ENCODE data around the gene DNASE2.

GRCh38 chr19:12922959-12923358 lies 41.7 kb upstream of the DNASE2 start:
- TF ChIP-seq POLR2AphosphoS5 (IDR thresholded peaks at IDR 0.05; ENCODE audit: low read depth, low read length) (no peak), CTCF (IDR thresholded peaks at IDR 0.05) (no peak), TCF7L2 (IDR thresholded peaks at IDR 0.05; ENCODE audit: low read depth, low read length) (no peak), REST (IDR thresholded peaks at IDR 0.05; ENCODE audit: insufficient read depth in 1 of 2, low read depth in 2 of 2, low read length in 1 of 2) (no peak), SIN3A (IDR thresholded peaks at IDR 0.05; ENCODE audit: borderline replicate concordance, insufficient read depth, low read depth, low read length) (no peak)
